A673 (cell line): ENCODE measurements around the gene RS1. TPM values are rescaled to one million over a fixed set of nuclear protein-coding genes. Genes with fewer than 3 reads are reported as not detected.

Experiments used
- BruUV-seq: library from RNA; stranded (reverse); fragments of 400-500 nt; replicated peaks from 2 replicates; lab custom pipeline; 2021; lab: Mats Ljungman, UMichigan
- CTCF ChIA-PET: fragments of 300-600 bp; sonication (Branson Sonifier 250); formaldehyde crosslinking; loops from one replicate; lab custom pipeline; 2022; ENCODE audit warnings: antibody characterized with exemption; lab: Charles Lee
- POLR2A ChIA-PET: fragments of 300-600 bp; sonication (Branson Sonifier 250); formaldehyde crosslinking; loops from one replicate; lab custom pipeline; 2022; ENCODE audit warnings: antibody characterized with exemption; ENCODE audit not compliant: low non-redundant PET; lab: Charles Lee
- DNase-seq: peaks from one replicate; pipeline ENCODE4 v3.0.0-alpha.2; 2015; ENCODE audit warnings: low spot score
- H3K27ac ChIP-seq: fragments of 200-600 bp; sonication (generic); 2 replicates; pipeline ENCODE4 v1.5.1; 2016; ENCODE audit warnings: mixed run types, low read depth, mild to moderate bottlenecking, mixed read lengths, antibody characterized with exemption, low read length; ENCODE audit not compliant: poor library complexity, severe bottlenecking
- H3K27me3 ChIP-seq: fragments of 200-600 bp; sonication (generic); replicated peaks from 2 replicates; pipeline ENCODE4 v1.6.1; 2017; ENCODE audit warnings: mixed run types, low read depth, mild to moderate bottlenecking, mixed read lengths, antibody characterized with exemption, low read length; ENCODE audit not compliant: insufficient read depth, poor library complexity
- H3K36me3 ChIP-seq: fragments of 200-600 bp; sonication (generic); 2 replicates; pipeline ENCODE4 v1.6.1; 2016; ENCODE audit warnings: mixed run types, mild to moderate bottlenecking, mixed read lengths, antibody characterized with exemption, low read length; ENCODE audit not compliant: insufficient read depth, poor library complexity, severe bottlenecking
- H3K4me1 ChIP-seq: fragments of 200-600 bp; sonication (generic); 2 replicates; pipeline ENCODE4 v1.6.1; 2017; ENCODE audit warnings: mixed run types, mild to moderate bottlenecking, mixed read lengths, antibody characterized with exemption, low read length; ENCODE audit not compliant: insufficient read depth, poor library complexity, severe bottlenecking
- H3K4me3 ChIP-seq: fragments of 200-600 bp; sonication (generic); 2 replicates; pipeline ENCODE4 v1.5.1; 2016; ENCODE audit warnings: low read depth, mixed run types, mild to moderate bottlenecking, mixed read lengths, low read length; ENCODE audit not compliant: poor library complexity, severe bottlenecking
- H3K9me3 ChIP-seq: fragments of 200-600 bp; sonication (generic); 2 replicates; pipeline ENCODE4 v1.6.1; 2016; ENCODE audit warnings: mixed run types, low read depth, mild to moderate bottlenecking, mixed read lengths, antibody characterized with exemption, low read length; ENCODE audit not compliant: poor library complexity, severe bottlenecking
- CTCF ChIP-seq: fragments of 300-800, 200-600 bp; sonication (generic); conservative IDR thresholded peaks from 2 replicates; pipeline ENCODE4 v1.5.1; 2017; ENCODE audit warnings: low read depth, mild to moderate bottlenecking, antibody characterized with exemption, low read length, moderate library complexity, mixed read lengths
- EZH2 ChIP-seq: fragments of 200-600 bp; sonication (generic); IDR thresholded peaks from 2 replicates; pipeline ENCODE4 v1.6.1; 2017; ENCODE audit warnings: borderline replicate concordance, low read depth, mild to moderate bottlenecking, mixed read lengths, antibody characterized with exemption, low read length; ENCODE audit not compliant: poor library complexity, severe bottlenecking
- intact Hi-C: fragments of 100-400 bp; cut with micrococcal nuclease; formaldehyde crosslinking; loops from one replicate; pipeline ENCODE4 v1.10.0; 2022; ENCODE audit not compliant: unreplicated experiment
- total RNA-seq: library from RNA; stranded (reverse); gene quantifications from 2 replicates; pipeline ENCODE4 v1.2.3, GENCODE V29; 2021

RS1 gene
- total RNA-seq, 1 experiment from 2014 or later = not detected

- Histone ChIP-seq H3K27ac (no peak overlapping the region), H3K36me3 (no peaks in the 10 kb centered on the region), H3K4me1 (no peaks in the 10 kb centered on the region), H3K27me3 (no peaks in the 10 kb centered on the region), H3K4me3 (no peak overlapping the region), H3K9me3 (no peaks in the 10 kb centered on the region)
- no peak for DNase-seq
- BruUV-seq = no TSS peak
- ChIA-PET POLR2A (no interaction called here), CTCF (no interaction called here)
- intact Hi-C loops = no loop called here
- no peak for TF ChIP-seq EZH2
- TF ChIP-seq CTCF = no peak
These were observed 24.3 kb downstream of the RS1 start for GRCh38 chrX:18647621-18648020.

- Histone ChIP-seq H3K9me3 (no peaks in the 10 kb centered on the region), H3K4me3 (no peak overlapping the region), H3K36me3 (no peaks in the 10 kb centered on the region), H3K27ac (no peak overlapping the region), H3K4me1 (no peaks in the 10 kb centered on the region), H3K27me3 (no peaks in the 10 kb centered on the region)
- BruUV-seq = no TSS peak
- ChIA-PET POLR2A (no interaction called here), CTCF (interaction anchor here (0.5 kb wide), 1 partner anchor 1253 kb away, joined by 3 read pairs; no protein-coding TSS in a partner anchor)
- TF ChIP-seq EZH2 (no peak), CTCF (no peak)
- intact Hi-C loops = no loop called here
- DNase-seq = no peak
These were observed 28.1 kb downstream of the RS1 start for GRCh38 chrX:18643853-18644252.

GRCh38 chrX:18643243-18643642, 28.7 kb downstream of the RS1 start:
- POLR2A ChIA-PET = no interaction called here
- no peaks in the 10 kb centered on the region for H3K4me1 ChIP-seq
- CTCF ChIA-PET = interaction anchor here (0.5 kb wide), 1 partner anchor 1254 kb away, joined by 3 read pairs; no protein-coding TSS in a partner anchor
- H3K27ac ChIP-seq = no peak overlapping the region
- BruUV-seq = no TSS peak
- TF ChIP-seq CTCF (no peak), EZH2 (no peak)
- intact Hi-C loops = no loop called here
- DNase-seq = no peak
- no peaks in the 10 kb centered on the region for H3K27me3 ChIP-seq
- H3K36me3 ChIP-seq = no peaks in the 10 kb centered on the region
- H3K4me3 ChIP-seq = no peak overlapping the region
- no peaks in the 10 kb centered on the region for H3K9me3 ChIP-seq
